ENCODE results near the gene WIZ.
"Not testable (repeated sequence)": the region's sequence is repeated elsewhere in the genome, so short reads cannot be mapped to it uniquely, and the experiment has no call there.

WIZ gene

GRCh38 chr19:15404780-15405211, 45.0 kb downstream of the WIZ start:
- DNase-seq (ENCODE audit: low read depth, low spot score), result no peak

- DNase-seq (ENCODE audit: low read depth, low spot score), result no peak
These were observed 45.5 kb downstream of the WIZ start for GRCh38 chr19:15404097-15404779.

GRCh38 chr19:15403151-15403531, 46.6 kb downstream of the WIZ start:
- DNase-seq (ENCODE audit: low read depth, low spot score), result no peak

DNA sequence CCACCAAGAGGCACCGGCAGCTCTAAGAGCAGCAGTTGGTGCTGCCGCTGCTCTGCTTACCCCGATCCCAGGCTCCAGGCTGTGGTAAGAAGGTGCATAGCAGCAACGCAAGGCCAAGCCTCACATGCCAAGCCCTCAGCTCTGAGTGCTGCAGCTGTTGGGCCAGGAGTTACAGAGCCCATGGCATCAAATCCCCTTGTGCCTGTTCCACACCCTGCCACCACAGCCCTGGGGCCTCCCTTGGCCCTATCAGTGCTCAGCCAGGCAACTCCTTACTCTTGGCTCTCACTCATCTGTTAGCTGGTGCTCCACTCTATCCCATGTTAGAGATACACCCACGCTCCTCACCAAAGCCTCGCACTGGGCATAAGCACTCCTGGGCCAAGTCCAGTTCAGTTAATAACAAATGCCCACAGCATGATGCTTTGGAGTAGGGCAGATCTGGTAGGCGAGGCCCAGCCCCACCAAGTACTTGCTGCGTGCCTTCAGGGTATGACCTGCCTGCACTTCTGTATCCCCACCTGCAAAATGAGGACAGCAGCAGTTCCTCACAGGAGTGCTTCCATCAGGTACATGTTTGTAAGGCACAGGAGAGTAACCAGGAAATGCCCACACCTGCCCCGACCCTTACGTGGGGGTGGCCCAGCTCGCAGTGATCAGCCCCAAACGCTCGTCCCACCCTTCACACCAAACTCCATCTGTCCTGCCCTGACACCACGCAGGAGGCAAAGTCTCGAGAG, 47.2 kb downstream of the WIZ start:
- no peak for DNase-seq (ENCODE audit: low read depth, low spot score)

- DNase-seq (ENCODE audit: low read depth, low spot score), result no peak
These were observed 48.4 kb downstream of the WIZ start for GRCh38 chr19:15401397-15401710.

GRCh38 chr19:15400521-15401396, 49.0 kb downstream of the WIZ start:
- no peak for DNase-seq (ENCODE audit: low read depth, low spot score)

- DNase-seq (ENCODE audit: low read depth, low spot score), result no peak
These were observed 50.1 kb downstream of the WIZ start for GRCh38 chr19:15399635-15400034.

DNA sequence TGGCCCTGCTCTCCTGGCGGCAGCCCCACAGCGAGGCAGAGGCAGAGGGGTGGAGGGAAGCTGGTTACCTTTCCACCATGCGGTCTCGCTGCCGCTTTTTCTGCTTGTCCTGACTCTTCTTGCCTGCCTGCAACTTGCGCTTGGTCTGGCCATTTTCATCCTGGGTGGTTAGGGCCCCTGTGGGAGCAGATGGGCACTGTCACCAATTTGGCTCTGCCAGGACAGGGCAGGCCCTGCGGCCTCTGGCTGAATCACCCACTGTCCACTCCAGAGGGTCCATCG, 50.6 kb downstream of the WIZ start:
- DNase-seq (ENCODE audit: low read depth, low spot score), result no peak

- no peak for DNase-seq (ENCODE audit: low read depth, low spot score)
These were observed 51.1 kb downstream of the WIZ start for GRCh38 chr19:15398501-15399233.

DNA sequence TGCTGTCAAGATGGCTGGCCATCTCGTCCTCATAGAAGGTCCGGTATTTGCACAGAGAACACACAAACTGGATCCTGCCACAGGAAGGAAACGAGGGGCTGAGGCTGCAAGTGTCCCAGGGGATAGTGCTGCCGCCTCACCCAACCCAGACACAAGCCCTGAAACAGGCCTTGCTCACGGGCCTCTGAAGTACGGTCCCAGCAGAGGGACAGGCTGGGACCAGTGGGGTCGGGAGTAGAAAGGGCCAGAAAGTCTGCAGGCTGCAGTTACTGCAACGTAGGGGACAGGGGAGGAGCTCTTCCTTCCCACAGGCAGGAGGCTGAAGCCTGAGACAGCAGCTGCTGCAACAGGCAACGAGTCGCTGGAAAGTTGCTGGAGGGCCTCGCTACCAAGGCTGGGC, 52.0 kb downstream of the WIZ start:
- no peak for DNase-seq (ENCODE audit: low read depth, low spot score)

DNA sequence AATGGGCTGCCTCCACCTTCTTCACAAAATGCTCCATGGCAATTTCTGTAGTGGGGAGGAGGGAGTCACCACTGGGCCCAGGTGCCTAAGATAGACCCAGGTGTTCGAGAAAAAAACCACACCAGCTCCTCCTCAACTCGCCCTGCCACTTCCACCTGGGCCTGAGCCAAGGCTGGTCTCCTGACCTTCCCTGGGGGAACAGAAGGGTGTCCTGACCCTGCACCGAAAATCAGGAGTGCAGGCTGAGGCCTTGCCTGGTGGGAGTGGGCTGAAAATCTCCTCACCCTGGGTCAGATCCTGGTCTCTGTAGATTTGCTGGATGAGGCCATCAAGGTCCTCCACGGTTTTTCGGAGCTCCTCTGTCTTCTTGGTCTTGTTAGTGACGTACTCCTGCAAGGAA, 52.5 kb downstream of the WIZ start:
- no peak for DNase-seq (ENCODE audit: low read depth, low spot score)

- DNase-seq (ENCODE audit: low read depth, low spot score), result no peak
These were observed 53.3 kb downstream of the WIZ start for GRCh38 chr19:15396436-15396835.

DNA sequence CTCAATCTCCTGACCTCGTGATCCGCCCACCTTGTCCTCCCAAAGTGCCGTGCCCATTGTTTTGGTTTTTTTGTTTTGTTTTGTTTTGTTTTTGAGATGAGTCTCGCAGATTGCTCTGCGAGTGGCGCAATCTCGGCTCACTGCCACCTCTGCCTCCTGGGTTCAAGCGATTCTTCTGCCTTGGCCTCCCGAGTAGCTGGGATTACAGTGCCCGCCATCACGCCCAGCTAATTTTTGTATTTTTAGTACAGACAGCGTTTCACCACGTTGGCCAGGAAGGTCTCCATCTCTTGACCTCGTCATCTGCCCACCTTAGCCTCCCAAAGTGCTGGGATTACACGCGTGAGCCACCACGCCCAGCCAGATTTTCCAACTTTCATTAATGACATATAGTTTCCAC, 54.5 kb downstream of the WIZ start:
- not testable (repeated sequence) for DNase-seq (ENCODE audit: low read depth, low spot score)

DNA sequence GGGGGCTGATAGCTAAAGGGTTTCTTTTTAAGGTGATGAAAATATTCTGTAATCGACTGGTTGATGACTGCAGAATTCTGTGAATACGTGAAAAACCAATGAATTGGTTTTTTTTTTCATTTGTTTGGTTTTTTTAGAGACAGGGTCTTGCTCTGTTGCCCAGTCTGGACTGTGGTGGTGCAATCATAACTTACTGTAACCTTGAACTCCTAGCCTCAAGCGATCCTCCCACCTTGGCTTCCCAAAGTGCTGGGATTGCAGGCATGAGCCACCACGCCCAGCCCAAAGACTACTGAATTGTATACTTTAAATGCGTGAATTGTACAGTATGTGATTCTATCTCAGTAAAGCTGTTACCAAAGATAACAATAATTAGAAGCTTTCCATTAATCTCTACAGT, 55.3 kb downstream of the WIZ start:
- no peak for DNase-seq (ENCODE audit: low read depth, low spot score)

GRCh38 chr19:15393963-15394362, 55.8 kb downstream of the WIZ start:
- no peak for DNase-seq (ENCODE audit: low read depth, low spot score)

DNA sequence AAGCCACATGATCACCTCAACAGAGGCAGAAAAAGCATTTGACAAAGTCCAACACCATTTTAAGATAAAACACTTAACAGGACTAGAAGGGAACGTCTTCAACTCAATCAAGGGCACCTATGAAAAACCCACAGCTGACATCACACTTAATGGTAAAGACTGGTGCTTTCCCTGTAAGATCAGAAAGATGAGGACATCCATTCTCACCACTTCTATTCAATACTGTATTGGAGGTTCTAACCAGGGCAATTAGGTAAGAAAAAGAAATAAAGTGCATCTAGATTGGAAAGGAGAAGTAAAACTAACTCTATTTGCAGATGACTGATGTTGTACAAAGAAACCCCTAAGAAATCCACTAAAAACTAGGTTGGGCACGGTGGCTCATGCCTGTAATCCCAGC, 58.9 kb downstream of the WIZ start:
- DNase-seq (ENCODE audit: low read depth, low spot score), result no peak

- no peak for DNase-seq (ENCODE audit: low read depth, low spot score)
These were observed 67.9 kb downstream of the WIZ start for GRCh38 chr19:15381864-15382263.

DNA sequence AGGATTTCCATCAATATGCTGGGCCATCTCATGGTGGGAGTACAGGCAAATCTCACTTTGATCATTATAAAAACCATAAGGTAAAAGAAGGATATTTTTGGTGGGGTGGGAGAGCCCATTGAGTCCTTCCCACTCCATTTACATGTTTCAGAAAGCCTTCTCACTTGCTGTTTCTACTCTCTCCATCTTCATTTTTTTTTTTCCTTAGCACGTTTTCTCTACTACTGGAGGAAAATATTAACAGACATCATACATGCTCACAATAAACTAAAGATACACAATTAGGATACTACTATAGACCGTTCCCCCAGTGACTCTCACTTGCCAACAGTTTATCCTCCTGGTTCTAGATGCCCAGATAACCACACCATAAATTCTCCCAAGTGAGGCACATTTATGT, 68.3 kb downstream of the WIZ start:
- DNase-seq (ENCODE audit: low read depth, low spot score), result no peak

DNA sequence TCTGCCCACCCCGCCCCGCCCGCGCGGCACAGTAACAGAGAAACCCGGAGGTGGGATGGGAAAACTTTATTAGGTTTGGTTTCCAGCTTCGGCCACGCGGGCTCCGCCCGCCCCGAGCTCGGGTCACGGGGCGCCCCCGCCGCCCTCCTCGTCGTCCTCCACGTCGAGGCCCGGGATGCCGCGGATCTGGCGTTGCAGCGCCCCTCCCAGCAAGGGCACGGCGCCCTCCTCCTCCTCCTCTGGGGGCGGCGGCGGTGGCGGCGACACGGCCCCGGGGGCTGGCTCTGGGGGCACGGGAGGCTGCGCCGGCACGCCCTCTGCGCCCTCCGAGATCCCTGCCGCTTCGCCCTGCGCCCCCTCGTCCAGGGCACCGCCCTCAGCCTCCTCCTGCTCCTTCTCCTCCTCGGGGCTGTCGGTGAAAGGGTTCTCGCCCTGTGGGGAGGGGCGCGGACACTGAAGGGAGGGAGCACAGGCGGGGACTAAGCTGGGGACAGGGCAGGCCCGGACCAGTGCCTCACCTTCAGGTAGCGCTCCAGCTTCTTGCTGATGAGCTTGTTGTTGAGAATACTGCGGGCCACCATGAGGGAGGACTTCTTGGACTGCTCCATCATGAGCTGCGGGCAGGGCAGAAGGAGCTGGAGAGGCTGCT, 69.6 kb downstream of the WIZ start:
- peak; percentile 56 for DNase-seq (ENCODE audit: low read depth, low spot score)

GRCh38 chr19:15379083-15379998, 70.4 kb downstream of the WIZ start, which contains the start of gene AKAP8:
Gene AKAP8, minus strand, starts transcription at chr19:15379787. Its CDS starts 56 bp downstream, at chr19:15379731.
- peak; percentile 71 for DNase-seq (ENCODE audit: low read depth, low spot score)

Data from iPS DF 19.7 (cell line).